Measurements from ENCODE around the gene BDKRB1.
"Not testable (repeated sequence)": the region's sequence is repeated elsewhere in the genome, so short reads cannot be mapped to it uniquely, and the experiment has no call there.

Gene BDKRB1

GRCh38 chr14:96235426-96235825 is 20.6 kb upstream of the BDKRB1 start:
- DNase-seq, result no peak

- no peak for DNase-seq
Measured at GRCh38 chr14:96237641-96238040, 18.4 kb upstream of the BDKRB1 start.

DNA sequence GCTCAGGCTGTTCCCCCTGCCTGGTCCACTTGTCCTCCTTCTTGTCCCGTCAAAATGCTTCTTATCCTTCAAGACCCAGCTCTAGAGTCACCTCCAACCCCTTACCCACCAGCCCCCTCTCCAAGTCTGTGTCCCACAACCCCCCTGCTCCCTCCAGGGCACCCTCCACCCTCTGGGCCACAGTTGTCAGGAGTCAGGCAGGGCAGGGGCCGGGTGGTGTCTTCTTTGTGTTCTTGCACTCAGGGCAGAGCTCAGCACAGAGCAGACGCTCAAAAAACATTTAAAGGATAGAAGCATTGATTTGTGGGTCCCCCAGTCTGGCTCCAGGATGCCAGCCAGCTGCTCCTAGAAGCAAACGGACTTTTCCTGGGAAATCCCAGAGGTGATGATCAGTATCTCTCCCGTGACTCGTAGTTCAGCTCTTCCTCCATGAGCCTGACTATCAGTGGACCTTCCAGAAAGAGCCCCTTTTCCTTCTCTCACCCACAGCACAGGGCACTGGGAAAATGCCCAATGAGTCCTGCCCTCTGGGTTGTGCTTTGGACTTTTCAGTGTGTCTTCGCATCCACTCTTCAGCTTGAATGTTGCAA is 17.2 kb upstream of the BDKRB1 start:
- no peak for DNase-seq

DNA sequence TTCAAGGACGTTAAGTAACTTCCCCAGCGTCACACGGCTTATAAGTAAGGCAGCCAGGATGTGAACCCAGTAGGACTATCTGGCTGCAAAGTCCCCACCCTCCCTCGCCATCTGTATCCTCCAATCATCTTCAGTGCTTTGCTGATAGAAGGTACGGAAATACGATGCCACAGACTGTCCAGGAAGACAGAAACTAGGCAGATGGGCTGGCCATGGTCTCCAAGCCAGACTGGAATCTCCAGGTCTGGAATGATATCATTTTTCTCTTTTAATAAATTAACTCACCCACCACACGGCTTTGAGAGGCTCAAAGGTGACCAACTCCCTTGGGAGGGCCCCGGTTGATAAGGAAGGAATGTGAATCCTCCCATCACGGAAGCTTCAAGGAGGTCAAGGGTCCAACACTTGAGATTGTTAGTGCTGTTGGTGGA is 16.3 kb upstream of the BDKRB1 start:
- no peak for DNase-seq

- DNase-seq, result no peak
Measured at GRCh38 chr14:96240641-96241040, 15.4 kb upstream of the BDKRB1 start.

- no peak for DNase-seq
Measured at GRCh38 chr14:96242126-96242525, 13.9 kb upstream of the BDKRB1 start.

DNA sequence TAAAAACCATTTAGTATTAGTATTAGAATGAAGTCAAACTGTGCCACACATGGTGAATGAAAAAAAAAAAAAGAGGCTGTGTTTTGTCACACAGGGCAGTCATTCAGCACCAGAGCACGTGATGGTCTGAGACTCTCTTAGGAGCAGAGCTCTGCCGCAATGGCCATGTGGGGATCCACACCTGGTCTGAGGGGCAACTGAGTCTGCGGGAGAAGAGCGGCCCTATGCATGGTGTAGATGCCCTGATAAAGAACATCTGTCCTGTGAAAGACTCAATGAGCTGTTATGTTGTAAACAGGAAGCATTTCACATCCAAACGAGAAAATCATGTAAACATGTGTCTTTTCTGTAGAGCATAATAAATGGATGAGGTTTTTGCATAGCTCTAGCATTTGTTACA is 12.2 kb upstream of the BDKRB1 start:
- DNase-seq, result no peak

DNA sequence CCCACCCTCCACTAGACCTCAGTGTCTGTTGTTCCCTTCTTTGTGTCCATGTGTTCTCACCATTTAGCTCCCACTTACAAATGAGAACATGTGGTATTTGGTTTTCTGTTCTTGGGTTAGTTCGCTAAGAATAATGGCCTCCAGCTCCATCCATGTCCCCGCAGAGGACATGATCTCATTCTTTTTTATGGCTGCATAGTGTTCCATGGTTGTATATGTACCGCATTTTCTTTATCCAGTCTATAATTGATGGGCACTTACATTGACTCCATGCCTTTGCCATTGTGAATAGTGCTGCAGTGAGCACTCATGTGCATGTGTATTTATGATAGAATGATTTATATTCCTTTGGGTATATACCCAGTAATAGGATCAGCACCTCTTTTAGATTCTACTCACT is 10.9 kb upstream of the BDKRB1 start:
- DNase-seq, result not testable (repeated sequence)

DNA sequence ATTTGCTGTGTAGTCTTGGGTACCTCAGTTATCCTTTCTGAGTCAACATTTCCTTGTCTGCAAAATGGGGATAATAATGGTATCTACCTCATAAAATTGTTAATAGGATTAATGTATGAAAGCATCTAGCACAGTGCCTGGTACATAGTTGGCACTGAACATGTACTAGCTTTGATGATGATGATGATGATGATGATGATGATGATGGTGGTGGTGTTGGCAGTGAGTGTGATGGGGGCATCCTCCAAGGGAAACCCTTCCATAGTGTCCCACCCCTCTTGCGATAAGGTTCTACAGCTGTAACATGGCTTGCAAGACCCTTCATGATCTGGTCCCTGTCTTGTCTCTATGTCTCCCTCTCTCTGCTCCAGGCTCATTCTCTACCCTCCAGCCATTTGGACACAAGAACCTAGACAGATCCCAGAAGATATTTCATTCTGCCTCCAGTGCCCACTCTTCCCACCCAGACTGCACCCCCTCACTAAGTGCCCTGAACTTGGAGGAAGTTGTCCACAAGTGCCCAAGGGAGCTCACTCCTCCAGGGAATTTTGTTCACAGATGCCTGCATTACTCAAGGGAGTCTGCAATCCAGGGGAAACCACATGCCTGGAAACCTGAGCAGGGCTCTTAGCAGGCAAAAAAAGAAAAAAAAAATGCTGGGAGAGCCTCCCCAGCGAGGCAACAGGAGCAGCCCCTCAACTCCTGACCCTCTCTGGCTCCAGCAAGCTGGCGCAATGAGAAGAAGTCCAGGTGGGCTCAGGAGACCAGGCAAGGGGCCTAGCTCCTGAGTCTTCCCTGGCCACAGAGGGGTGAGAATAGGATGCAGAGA is 10.1 kb upstream of the BDKRB1 start:
- no peak for DNase-seq

DNA sequence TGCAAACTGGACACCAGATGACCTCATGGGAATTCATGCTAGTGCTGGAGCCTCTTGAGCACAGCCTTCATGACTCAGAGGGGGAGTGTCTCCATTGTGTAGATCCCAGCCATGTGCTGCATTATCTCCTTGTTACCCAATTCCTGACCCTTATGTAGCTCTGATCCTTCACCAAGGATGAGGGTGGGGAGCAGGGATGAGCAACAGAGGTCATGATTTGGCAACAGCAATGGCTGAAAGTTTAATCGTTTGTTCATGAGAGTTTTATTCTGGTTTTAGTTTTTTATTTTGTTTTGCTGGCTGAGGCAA is 9.5 kb upstream of the BDKRB1 start:
- no peak for DNase-seq

DNA sequence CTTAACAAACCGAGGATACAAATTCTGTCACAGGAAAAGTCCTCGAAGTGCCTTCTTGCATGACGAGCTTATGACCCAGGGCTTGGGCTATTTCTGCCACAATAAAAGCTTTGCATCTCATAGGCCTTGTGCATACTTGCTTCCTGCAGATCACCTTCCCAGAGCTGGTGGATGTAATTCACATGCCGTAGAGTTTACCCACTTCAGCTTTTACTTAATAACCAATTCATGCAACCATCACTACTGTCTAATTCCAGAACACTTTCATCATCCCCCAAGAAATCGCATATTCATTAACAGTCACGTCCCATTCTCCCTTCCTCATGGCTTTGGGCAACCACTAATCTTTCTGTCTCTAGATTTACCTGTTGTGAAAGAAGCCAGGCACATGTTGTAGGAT is 9.0 kb upstream of the BDKRB1 start:
- no peak for DNase-seq

- no peak for DNase-seq
Measured at GRCh38 chr14:96249029-96249428, 7.0 kb upstream of the BDKRB1 start.

DNA sequence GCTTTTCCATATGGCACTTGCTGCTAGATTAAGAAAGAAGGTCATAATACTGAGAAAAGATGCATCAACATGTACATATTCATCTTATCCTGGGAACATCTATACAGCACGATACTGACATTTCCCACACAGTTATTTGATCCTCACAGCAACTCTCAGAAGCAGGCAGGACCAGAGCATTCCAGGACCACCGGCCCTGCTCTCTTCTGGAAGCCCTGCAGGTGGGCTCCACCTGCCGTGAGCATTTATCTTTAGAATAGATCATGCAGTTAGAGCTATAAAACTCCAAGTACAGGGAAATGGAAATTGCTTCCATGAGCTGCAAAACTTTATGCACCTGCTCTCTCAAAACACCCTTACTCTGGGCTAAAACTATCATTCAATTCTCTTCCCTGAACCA is 5.5 kb upstream of the BDKRB1 start:
- DNase-seq, result no peak

DNA sequence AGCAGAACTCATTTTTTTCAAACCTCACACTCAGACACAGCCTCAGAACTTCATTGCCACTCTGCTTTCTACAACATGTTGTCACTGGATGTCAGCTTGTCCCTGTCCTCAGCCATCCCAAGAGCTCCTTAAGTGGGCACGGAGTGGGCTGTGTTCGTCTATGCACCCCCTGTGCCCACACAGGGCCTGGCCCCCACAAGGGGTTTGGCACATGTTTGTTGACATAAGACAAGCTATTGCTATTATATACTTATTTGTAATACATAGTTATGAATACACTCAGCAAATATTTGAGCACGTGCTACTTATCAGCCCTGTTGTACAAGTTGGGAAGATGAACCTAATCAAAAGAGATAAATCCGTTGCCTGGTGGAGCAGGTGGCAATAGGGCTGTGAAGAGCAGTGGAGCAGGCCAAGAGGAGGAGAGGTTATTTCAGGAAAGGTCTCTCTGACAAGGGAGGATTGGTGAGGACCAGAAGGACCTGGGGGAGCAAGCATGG is 4.3 kb upstream of the BDKRB1 start:
- DNase-seq, result no peak

DNA sequence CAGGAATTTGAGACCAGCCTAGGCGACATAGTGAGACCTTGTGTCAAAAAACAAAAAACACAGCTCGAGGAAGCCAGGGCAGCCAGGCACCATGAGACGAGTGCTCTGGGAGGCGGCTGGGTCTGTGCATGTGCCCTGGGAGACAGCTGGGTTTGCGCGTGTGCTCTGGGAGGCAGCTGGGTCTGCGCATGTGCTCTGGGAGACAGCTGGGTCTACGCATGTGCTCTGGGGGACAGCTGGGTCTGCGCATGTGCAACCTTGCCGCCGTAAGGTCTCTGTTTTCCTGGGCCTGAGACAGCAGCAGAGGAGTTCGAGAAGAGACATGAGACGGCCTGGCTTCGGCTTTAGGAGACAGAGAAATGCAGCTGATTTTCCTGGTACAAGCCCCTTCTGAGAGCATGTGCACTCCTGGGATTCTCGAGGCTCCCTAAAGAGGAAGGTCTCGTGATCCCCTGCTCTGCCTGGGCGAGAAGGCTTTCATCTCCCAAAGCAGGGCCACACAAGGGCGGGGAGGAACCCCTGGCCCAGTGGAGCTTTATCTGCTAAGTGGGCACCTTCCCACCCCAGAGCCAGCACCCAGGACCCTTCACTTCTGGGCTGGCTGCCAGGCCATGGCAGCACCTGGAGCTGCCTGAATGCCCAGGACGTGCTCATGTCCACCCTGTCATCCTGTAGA is 3.5 kb upstream of the BDKRB1 start:
- no peak for DNase-seq

DNA sequence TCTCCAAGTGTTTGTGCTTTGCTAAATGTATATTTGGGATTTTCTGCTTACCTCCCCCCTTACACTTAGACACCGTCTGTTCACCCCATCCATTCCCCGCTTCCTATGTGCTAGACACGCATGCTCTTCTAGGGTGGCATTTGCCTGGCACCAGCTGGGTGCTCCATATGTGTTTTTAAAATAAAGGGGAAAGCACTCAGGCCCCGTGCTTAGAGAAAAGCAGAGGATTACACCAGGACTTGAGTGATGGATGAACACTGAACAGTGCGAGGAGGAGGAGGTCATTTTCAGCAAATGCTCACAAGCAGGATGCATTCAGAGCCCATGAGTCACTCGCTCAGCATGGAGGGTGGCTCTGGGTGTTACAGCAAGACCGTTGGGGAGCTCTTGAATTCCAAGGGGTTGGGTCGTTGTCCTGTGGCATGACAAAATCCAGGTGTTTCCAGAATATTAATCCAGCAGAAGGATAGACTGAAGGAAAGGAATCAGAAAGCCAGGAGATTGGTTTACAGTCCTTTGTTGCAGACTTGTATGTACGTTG is 2.9 kb upstream of the BDKRB1 start:
- no peak for DNase-seq

GRCh38 chr14:96254687-96255086 is 1.3 kb upstream of the BDKRB1 start:
- DNase-seq, result no peak

DNA sequence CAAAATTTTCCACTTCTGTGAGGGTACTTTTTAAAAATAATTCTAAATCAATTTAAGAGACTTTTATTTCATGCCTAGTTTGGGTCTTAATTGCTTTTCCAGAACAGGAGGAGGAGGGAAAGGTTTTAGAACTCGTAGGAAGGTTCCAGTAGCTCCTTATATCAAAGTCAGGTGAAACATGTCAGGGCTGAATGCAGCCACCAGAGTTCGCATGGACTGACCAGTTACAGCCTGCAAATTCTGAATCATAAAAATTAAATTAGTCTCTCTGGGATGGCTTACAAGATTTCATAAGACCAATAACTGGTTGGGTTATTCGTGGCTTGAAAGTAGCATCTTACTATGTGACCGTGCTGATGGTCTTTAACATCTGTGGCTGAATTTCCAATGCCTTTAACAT is 397 bp downstream of the BDKRB1 start:
- no peak for DNase-seq

DNA sequence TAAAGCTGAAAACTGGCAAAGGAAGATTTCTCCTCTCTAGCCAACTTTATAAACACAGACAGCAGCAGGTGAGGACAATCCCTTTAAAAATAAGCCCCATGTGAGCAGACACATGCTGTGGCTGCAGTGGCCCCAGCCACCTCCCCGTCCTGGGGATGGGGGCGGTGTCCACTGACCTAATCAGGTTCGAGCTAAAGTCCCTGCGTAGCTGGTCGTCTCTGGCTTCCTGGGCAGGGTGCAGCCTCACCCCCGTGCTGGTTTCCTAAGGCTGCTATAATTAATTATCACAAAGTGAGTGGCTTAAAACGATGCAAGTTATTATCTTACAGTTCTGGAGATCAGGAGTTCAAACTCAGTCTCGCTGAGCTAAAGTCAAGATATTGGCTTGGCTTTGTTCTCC is 1.0 kb downstream of the BDKRB1 start:
- DNase-seq, result no peak

GRCh38 chr14:96257900-96258299 is 1.9 kb downstream of the BDKRB1 start:
- no peak for DNase-seq

DNA sequence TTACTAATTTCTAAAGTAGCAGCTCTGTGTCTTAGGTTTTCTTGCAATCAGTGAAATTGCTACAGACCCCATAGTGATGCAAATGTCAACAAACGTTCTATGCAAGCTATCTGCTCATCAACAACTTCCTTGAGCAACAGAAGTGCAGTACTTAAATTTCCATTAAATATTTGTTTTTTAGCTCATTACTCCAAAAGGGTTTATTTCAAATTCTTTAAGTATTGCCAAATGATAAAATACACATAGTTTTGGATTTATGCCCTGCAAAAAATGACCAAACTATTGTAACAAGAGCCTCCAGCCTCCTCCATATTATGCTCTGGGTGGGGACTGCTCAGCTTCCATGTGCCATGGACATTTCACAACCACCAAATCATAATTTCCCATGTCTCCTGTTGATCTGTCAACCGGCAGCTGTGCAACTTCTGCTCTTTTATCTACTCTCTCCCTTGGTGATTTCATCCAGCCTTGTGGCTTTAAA is 4.4 kb downstream of the BDKRB1 start:
- DNase-seq, result no peak

GRCh38 chr14:96261053-96261452 is 5.0 kb downstream of the BDKRB1 start:
- DNase-seq, result no peak

DNA sequence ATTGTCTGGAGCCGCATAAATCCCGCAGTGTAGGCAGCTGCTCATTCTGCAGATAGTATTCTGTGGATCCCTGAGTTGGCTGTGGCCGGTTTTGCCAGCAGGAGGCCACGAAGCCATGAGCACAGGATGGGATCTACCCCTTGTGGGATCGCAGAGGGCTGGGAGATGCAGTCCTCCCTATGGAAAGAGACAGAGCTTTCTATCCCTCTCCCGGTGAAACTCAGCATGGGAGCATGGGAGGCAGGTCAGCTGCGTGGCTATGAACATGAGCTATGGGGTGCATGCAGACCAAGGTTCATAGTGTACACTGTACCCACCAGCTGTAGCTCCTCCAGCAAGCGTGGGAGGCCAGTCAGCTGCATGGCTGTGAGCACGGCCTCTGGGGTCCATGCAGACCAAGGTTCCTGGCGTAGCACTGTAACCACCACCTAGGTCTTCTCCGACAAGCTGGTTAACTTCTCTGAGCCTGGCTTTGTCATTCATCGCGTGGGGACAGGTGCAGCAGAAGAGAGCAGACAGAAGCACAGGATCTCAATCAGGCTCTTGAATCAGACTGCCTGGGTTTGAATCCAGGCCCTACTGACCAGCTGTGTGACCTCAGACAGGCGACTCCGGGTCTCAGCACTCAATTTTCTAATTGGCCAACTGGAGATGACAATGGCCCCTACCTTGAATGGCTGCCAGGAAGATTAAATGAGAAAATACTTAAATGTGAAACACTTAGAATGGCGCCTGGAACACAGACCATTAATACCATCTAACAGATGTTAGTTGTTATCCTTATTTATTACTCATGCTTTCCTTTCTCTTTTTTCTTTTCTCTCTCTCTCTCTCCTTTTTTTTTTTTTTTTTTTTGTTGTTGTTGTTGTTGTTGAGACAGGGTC is 6.0 kb downstream of the BDKRB1 start:
- DNase-seq, result no peak
